H1 (cell line): ENCODE results near the gene KRTAP5-6. TPM values are rescaled to one million over a fixed set of nuclear protein-coding genes. Genes with fewer than 3 reads are reported as not detected.

ENCODE experiments used
- CTCF ChIA-PET: fragments of 300-600 bp; sonication (Branson Sonifier 250); formaldehyde crosslinking; loops from one replicate; lab custom pipeline; 2021; ENCODE audit not compliant: partially characterized antibody; lab: Charles Lee
- POLR2A ChIA-PET: fragments of 300-600 bp; sonication (Branson Sonifier 250); formaldehyde crosslinking; loops from one replicate; lab custom pipeline; 2021; ENCODE audit warnings: inconsistent platforms; ENCODE audit not compliant: partially characterized antibody; lab: Charles Lee
- DNase-seq, 2 experiments: peaks; one replicate each; pipeline versions ENCODE4 v3.0.0 to v3.0.0-alpha.2; 2010 to 2022; ENCODE audit warnings: low spot score in 2 of 2, low read depth in 1 of 2, mixed read lengths in 1 of 2
- FAIRE-seq: peaks from 2 replicates; lab custom pipeline; 2011; peaks lifted over from hg19 to GRCh38; lab: Jason Lieb, UNC
- H2AFZ ChIP-seq: 2 replicates; pipeline ENCODE4 v1.8.1; 2012; ENCODE audit warnings: low read length, inconsistent platforms
- H2AK5ac ChIP-seq: 2 replicates; pipeline ENCODE4 v1.6.1; 2013; ENCODE audit warnings: low read depth, low read length
- H2BK120ac ChIP-seq: replicated peaks from 2 replicates; pipeline ENCODE3; 2013; ENCODE audit warnings: low read depth, low read length, inconsistent platforms
- H2BK12ac ChIP-seq: 2 replicates; pipeline ENCODE4 v1.6.1; 2013; ENCODE audit warnings: low read depth, low read length
- H2BK15ac ChIP-seq: 2 replicates; pipeline ENCODE4 v1.6.1; 2013; ENCODE audit warnings: low read length
- H2BK20ac ChIP-seq: 2 replicates; pipeline ENCODE4 v1.6.1; 2013; ENCODE audit warnings: low read length
- H2BK5ac ChIP-seq: 2 replicates; pipeline ENCODE4 v1.6.1; 2013; ENCODE audit warnings: low read depth, low read length
- H3K14ac ChIP-seq: 2 replicates; pipeline ENCODE4 v1.6.1; 2013; ENCODE audit warnings: inconsistent platforms; ENCODE audit not compliant: insufficient read length
- H3K18ac ChIP-seq: 2 replicates; pipeline ENCODE4 v1.6.1; 2013; ENCODE audit warnings: low read length; ENCODE audit errors: extremely low read depth
- H3K23ac ChIP-seq: 2 replicates; pipeline ENCODE4 v1.6.1; 2013; ENCODE audit warnings: inconsistent platforms; ENCODE audit not compliant: insufficient read length
- H3K23me2 ChIP-seq: 2 replicates; pipeline ENCODE4 v1.6.1; 2013; ENCODE audit warnings: low read depth, low read length
- H3K27ac ChIP-seq: 2 replicates; pipeline ENCODE4 v1.6.1; 2011; ENCODE audit warnings: low read depth, low read length, inconsistent platforms
- H3K27me3 ChIP-seq, 4 experiments: replicated peaks in 1 of 4; 1 replicate in 1 of 4; 2 replicates in 3 of 4; pipeline versions ENCODE4 v1.6.1 to v1.8.1; 2011 to 2013; ENCODE audit warnings: low read length in 3 of 4, mild to moderate bottlenecking in 3 of 4, inconsistent platforms in 2 of 4, mixed read lengths in 2 of 4, moderate library complexity in 1 of 4; ENCODE audit not compliant: control insufficient read depth in 3 of 4, insufficient read depth in 3 of 4; ENCODE audit errors: extremely low read depth in 1 of 4
- H3K36me3 ChIP-seq, 4 experiments: 2 replicates each; pipeline versions ENCODE4 v1.6.1 to v1.8.1; 2011 to 2013; ENCODE audit warnings: mild to moderate bottlenecking in 4 of 4, low read length in 3 of 4, moderate library complexity in 2 of 4, control low read depth in 1 of 4, inconsistent platforms in 1 of 4; ENCODE audit not compliant: insufficient read depth in 4 of 4, control insufficient read depth in 2 of 4
- H3K4ac ChIP-seq: replicated peaks from 2 replicates; pipeline ENCODE3; 2013; ENCODE audit warnings: low read length, low read depth, mixed read lengths, inconsistent platforms; ENCODE audit not compliant: insufficient read length
- H3K4me1 ChIP-seq, 4 experiments: replicated peaks in 1 of 4; 1 replicate in 1 of 4; 2 replicates in 3 of 4; pipeline versions ENCODE4 v1.6.1 to v1.8.1; 2011 to 2013; ENCODE audit warnings: low read length in 3 of 4, inconsistent platforms in 2 of 4, mixed read lengths in 1 of 4; ENCODE audit not compliant: insufficient read depth in 4 of 4, control insufficient read depth in 3 of 4
- H3K4me2 ChIP-seq, 2 experiments: 2 replicates each; pipeline versions ENCODE4 v1.6.1 to v1.8.1; 2011 to 2013; ENCODE audit warnings: low read depth in 2 of 2, low read length in 2 of 2, control low read depth in 1 of 2, inconsistent platforms in 1 of 2, mild to moderate bottlenecking in 1 of 2; ENCODE audit not compliant: insufficient read depth in 1 of 2
- H3K4me3 ChIP-seq, 4 experiments: fragments of 200-600, 300-600 bp in 1 of 4; sonication (generic), shearing (Covaris generic), sonication (Bioruptor Twin) in 1 of 4; 2 replicates each; pipeline versions ENCODE4 v1.5.1 to v1.8.1; 2011 to 2016; ENCODE audit warnings: low read length in 4 of 4, low read depth in 3 of 4, control low read depth in 2 of 4, inconsistent platforms in 2 of 4, mild to moderate bottlenecking in 2 of 4, mixed read lengths in 1 of 4, moderate library complexity in 1 of 4; ENCODE audit not compliant: insufficient read depth in 2 of 4; ENCODE audit errors: extremely low read depth in 1 of 4
- H3K56ac ChIP-seq: replicated peaks from 2 replicates; pipeline ENCODE3; 2013; ENCODE audit warnings: low read depth, mild to moderate bottlenecking, mixed read lengths, low read length, inconsistent platforms; ENCODE audit not compliant: insufficient read length
- H3K79me1 ChIP-seq: 2 replicates; pipeline ENCODE4 v1.6.1; 2013; ENCODE audit warnings: low read depth, low read length, control low read depth
- H3K79me2 ChIP-seq, 2 experiments: 2 replicates each; pipeline versions ENCODE4 v1.6.1 to v1.8.1; 2012 to 2013; ENCODE audit warnings: low read length in 2 of 2, mild to moderate bottlenecking in 2 of 2, inconsistent platforms in 1 of 2; ENCODE audit not compliant: insufficient read depth in 2 of 2, control insufficient read depth in 1 of 2
- H3K9ac ChIP-seq, 4 experiments: replicated peaks in 1 of 4; 1 replicate in 1 of 4; 2 replicates in 3 of 4; pipeline versions ENCODE4 v1.6.1 to v1.8.1; 2011 to 2013; ENCODE audit warnings: low read depth in 3 of 4, low read length in 3 of 4, control low read depth in 2 of 4, mild to moderate bottlenecking in 2 of 4, moderate library complexity in 2 of 4, inconsistent platforms in 1 of 4; ENCODE audit errors: extremely low read depth in 1 of 4
- H3K9me3 ChIP-seq, 2 experiments: 2 replicates each; pipeline versions ENCODE4 v1.6.1 to v1.8.1; 2012 to 2013; ENCODE audit warnings: mild to moderate bottlenecking in 2 of 2, moderate library complexity in 2 of 2, control low read depth in 1 of 2, inconsistent platforms in 1 of 2, low read depth in 1 of 2, low read length in 1 of 2, mixed read lengths in 1 of 2; ENCODE audit not compliant: insufficient read depth in 2 of 2
- H4K20me1 ChIP-seq, 2 experiments: replicated peaks in 1 of 2; 2 replicates each; pipeline versions ENCODE3 to v1.8.1; 2011 to 2013; ENCODE audit warnings: inconsistent platforms in 2 of 2, low read length in 2 of 2, mild to moderate bottlenecking in 1 of 2; ENCODE audit not compliant: insufficient read depth in 2 of 2, control insufficient read depth in 1 of 2
- H4K5ac ChIP-seq: 2 replicates; pipeline ENCODE4 v1.6.1; 2013; ENCODE audit warnings: low read length, low read depth, mixed read lengths, inconsistent platforms; ENCODE audit not compliant: insufficient read length
- H4K8ac ChIP-seq: 2 replicates; pipeline ENCODE4 v1.8.0; 2013; ENCODE audit warnings: mild to moderate bottlenecking, moderate library complexity, low read length, inconsistent platforms; ENCODE audit not compliant: insufficient read depth; ENCODE audit errors: extremely low read depth
- H4K91ac ChIP-seq: replicated peaks from 2 replicates; pipeline ENCODE3; 2013; ENCODE audit warnings: low read length, mixed read lengths, inconsistent platforms; ENCODE audit not compliant: insufficient read length
- SP2 ChIP-seq: IDR thresholded peaks from 2 replicates; pipeline ENCODE4 v1.6.1; 2012; ENCODE audit warnings: mild to moderate bottlenecking, low read length, inconsistent platforms
- ZNF274 ChIP-seq: IDR thresholded peaks from 2 replicates; pipeline ENCODE4 v1.7.0; 2012; ENCODE audit warnings: low read length, borderline replicate concordance; ENCODE audit errors: extremely low read depth
- WGBS, 2 experiments: shearing (Covaris generic) in 1 of 2; methylation state at CpG; one replicate each; pipeline versions ENCODE4 v1.1.6 to v1.1.7; 2013 to 2015; ENCODE audit warnings: low lambda C conversion rate in 2 of 2, mixed read lengths in 2 of 2, inconsistent platforms in 1 of 2, low coverage in 1 of 2, missing lambda C conversion rate in 1 of 2; ENCODE audit not compliant: insufficient replicate concordance in 2 of 2, insufficient coverage in 1 of 2, insufficient read length in 1 of 2; ENCODE audit errors: extremely low coverage in 1 of 2, missing lambda C conversion rate in 1 of 2; 5-methylcytosine and 5-hydroxymethylcytosine counted together
- polyA plus RNA-seq, 7 experiments: library from polyadenylated mRNA; depleted of rRNA in 3 of 7; stranded (reverse) in 5 of 7; unstranded in 2 of 7; fragments of >200 nt in 5 of 7; fragments of 200-250 nt in 2 of 7; gene quantifications; 1 replicate in 5 of 7; 2 replicates in 1 of 7; 4 replicates in 1 of 7; pipeline versions ENCODE4 v1.2.1 to v1.2.3, GENCODE V29; 2011 to 2013; ENCODE audit warnings: missing spikeins in 2 of 7, mixed read lengths in 2 of 7
- total RNA-seq: library from RNA; stranded (reverse); fragmentation: NEBNext Ultra II Directional; extraction: Animal tissue kit (Norgen Biotek cat#: 25700); gene quantifications from 2 replicates; pipeline ENCODE4 v1.2.1, GENCODE V29; 2021
- TF ChIP-seq, protein P1 (sequence below): IDR thresholded peaks from 2 replicates; pipeline ENCODE4 v1.6.1; 2012; ENCODE audit warnings: inconsistent platforms
- TF ChIP-seq, protein P2 (sequence below): IDR thresholded peaks from 2 replicates; pipeline ENCODE4 v1.6.1; 2012; ENCODE audit warnings: inconsistent platforms

KRTAP5-6 gene
- total and polyA plus RNA-seq, 2 of the 8 experiments (the other 6 are each of a cell fraction or from before 2014, with no cell fraction given): not detected

DNA sequence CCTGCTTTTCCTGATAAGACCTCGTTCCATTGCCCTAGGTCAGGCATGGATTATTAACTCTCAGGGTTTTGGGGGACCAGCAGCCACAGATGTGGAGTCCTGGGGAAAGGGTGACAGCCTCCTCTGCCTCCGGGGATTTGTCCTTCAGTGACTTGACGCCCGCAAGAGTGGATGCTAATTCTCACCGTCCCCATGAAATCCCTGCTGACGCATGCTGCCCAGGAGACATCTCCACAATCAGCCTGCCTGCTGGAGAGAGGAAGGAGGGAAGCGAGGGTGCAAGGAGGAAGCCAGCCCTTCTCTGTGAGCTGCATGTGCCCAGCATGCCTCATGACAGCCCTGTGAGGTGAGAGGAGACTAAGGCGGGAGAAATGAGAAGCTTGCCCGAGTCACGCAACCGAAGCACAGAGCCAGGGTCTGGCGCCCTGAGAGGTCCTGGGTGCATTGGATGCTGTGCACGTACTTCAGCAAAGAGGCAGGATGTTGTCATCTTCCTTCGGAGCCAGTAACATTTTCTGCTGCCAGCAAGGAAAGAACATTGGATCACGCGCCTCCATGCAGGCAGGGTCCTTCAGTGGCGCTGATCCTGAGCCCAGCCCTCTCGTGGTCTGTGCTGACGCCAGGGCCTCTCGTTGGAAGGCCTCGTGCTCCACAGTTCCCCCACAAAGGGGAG lies 27.3 kb upstream of the KRTAP5-6 start:
- H3K14ac ChIP-seq: no peak overlapping the region
- H3K79me2 ChIP-seq: no peaks in the 10 kb centered on the region
- no peak overlapping the region for H2AK5ac ChIP-seq
- no peaks in the 10 kb centered on the region; a peak in 1 of 7 replicates for H3K4me1 ChIP-seq
- no peaks in the 10 kb centered on the region for H3K36me3 ChIP-seq
- no peak overlapping the region for H3K4me3 ChIP-seq
- H3K4ac ChIP-seq: no peak overlapping the region
- no peak overlapping the region for H3K4me2 ChIP-seq
- peaks cover 0 to 4% (median 0%) of the 10 kb centered on the region in 4 experiments; a peak in 3 of 7 replicates for H3K27me3 ChIP-seq
- H4K20me1 ChIP-seq: peaks cover 0 to 2% of the 10 kb centered on the region in 2 experiments
- no peak overlapping the region for H2BK15ac ChIP-seq
- no peaks in the 10 kb centered on the region for H3K9me3 ChIP-seq
- WGBS, 2 experiments: 90% methylated on average over 21 of the region's 21 CpGs; no CpG with 5 or more reads in 1 of the 2 experiments
- H4K5ac ChIP-seq: no peak overlapping the region
- H2BK5ac ChIP-seq: no peak overlapping the region
- no peak overlapping the region for H2AFZ ChIP-seq
- no peak overlapping the region for H3K18ac ChIP-seq
- no peak overlapping the region for H2BK120ac ChIP-seq
- DNase-seq (no peak), FAIRE-seq (no peak)
- H3K79me1 ChIP-seq: no peaks in the 10 kb centered on the region
- CTCF ChIA-PET: interaction anchor here (1.1 kb wide), 1 partner anchor 17 kb away, joined by 4 read pairs; no protein-coding TSS in a partner anchor
- H3K27ac ChIP-seq: no peak overlapping the region
- H3K9ac ChIP-seq: no peak overlapping the region
- H4K91ac ChIP-seq: no peak overlapping the region
- TF ChIP-seq ZNF274: no peak
- TF ChIP-seq, protein P1, sequence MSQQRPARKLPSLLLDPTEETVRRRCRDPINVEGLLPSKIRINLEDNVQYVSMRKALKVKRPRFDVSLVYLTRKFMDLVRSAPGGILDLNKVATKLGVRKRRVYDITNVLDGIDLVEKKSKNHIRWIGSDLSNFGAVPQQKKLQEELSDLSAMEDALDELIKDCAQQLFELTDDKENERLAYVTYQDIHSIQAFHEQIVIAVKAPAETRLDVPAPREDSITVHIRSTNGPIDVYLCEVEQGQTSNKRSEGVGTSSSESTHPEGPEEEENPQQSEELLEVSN: peak; percentile 94
- no peak for TF ChIP-seq SP2
- TF ChIP-seq, protein P2, sequence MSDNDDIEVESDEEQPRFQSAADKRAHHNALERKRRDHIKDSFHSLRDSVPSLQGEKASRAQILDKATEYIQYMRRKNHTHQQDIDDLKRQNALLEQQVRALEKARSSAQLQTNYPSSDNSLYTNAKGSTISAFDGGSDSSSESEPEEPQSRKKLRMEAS: peak; percentile 80
- no peak overlapping the region for H2BK12ac ChIP-seq
- POLR2A ChIA-PET: no interaction called here
- H4K8ac ChIP-seq: no peak overlapping the region; the same call in 1 of the 2 replicates
- H3K23ac ChIP-seq: no peak overlapping the region
- H2BK20ac ChIP-seq: no peak overlapping the region
- peaks cover 6% of the 10 kb centered on the region; the same call in 1 of the 2 replicates for H3K23me2 ChIP-seq
- H3K56ac ChIP-seq: no peak overlapping the region
